ENCODE data around the gene DSC1.
"Not testable (repeated sequence)": the region's sequence is repeated elsewhere in the genome, so short reads cannot be mapped to it uniquely, and the experiment has no call there.

The DSC1 gene, protein sequence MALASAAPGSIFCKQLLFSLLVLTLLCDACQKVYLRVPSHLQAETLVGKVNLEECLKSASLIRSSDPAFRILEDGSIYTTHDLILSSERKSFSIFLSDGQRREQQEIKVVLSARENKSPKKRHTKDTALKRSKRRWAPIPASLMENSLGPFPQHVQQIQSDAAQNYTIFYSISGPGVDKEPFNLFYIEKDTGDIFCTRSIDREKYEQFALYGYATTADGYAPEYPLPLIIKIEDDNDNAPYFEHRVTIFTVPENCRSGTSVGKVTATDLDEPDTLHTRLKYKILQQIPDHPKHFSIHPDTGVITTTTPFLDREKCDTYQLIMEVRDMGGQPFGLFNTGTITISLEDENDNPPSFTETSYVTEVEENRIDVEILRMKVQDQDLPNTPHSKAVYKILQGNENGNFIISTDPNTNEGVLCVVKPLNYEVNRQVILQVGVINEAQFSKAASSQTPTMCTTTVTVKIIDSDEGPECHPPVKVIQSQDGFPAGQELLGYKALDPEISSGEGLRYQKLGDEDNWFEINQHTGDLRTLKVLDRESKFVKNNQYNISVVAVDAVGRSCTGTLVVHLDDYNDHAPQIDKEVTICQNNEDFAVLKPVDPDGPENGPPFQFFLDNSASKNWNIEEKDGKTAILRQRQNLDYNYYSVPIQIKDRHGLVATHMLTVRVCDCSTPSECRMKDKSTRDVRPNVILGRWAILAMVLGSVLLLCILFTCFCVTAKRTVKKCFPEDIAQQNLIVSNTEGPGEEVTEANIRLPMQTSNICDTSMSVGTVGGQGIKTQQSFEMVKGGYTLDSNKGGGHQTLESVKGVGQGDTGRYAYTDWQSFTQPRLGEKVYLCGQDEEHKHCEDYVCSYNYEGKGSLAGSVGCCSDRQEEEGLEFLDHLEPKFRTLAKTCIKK

DNA sequence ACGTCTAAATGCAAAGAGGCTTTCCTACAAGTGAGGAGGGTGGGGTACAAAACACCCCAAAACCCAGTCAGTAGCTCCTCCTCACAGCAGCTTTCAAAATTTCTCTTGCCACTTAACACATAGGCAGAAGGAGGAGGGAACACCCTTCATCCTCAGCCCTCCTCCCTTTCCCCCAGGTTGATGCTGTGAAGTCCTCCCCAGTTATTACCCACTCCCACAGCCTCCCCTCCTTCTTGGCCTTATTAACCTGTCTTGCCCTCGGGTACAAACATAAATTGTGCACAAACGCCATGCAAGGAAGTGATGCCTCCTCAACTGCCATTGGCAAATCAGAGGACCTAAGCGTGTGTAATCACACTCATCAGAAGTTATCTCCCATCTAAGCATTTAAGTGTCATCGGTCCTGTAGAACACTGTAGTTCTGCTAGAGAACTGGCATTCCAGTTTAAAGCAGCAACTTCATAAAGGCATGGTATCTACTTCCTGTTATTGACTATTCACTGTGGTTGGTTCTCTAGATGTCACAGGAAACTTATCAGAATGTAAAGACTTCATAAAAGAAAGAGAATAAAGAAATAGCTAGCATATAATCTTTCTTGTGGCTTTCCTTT lies at the start of gene DSC1:
Gene DSC1, minus strand, starts transcription at position 32 of the 611 bp plus-strand sequence. CDS start 262 bp downstream, outside the sequence.
- DNase-seq = no peak

DNA sequence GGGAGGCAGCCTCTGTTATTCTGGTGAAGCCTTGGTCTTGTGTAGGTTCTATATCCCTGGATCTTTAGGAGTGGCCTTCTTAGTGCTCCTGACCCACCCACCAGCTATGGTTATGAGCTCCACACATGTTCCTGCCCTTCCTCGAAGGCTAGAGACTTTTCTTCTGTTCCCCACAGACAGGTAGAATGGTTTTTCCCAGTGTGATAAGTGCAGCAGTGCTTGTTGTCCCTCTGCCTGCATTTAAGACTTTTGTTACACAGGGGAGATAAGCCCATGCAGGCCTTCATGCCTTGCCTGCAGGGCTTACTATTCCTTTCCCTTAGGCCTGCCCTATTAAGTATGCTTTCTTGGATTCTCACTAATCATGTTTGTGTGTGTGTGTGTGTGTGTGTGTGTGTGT lies 48.4 kb upstream of the DSC1 start:
- no peak for DNase-seq

DNA sequence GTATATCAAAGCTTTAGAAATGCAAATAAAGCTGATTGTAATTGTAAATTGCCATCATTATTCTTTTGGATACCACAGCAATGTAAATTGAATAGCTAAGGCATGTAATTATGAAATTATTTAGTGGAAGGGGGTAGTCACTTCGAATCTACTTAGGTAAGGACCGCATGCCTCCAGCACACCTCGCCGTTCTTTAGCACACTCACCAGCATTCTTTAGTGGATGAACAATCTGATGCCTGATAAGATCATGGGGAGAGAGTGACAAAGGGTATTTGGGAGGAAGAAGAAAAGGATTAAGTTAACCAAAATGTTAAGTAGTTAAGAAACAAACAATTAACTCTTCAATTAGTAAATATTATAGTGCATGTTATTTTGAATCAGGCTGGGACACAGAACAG lies 46.4 kb upstream of the DSC1 start:
- no peak for DNase-seq

DNA sequence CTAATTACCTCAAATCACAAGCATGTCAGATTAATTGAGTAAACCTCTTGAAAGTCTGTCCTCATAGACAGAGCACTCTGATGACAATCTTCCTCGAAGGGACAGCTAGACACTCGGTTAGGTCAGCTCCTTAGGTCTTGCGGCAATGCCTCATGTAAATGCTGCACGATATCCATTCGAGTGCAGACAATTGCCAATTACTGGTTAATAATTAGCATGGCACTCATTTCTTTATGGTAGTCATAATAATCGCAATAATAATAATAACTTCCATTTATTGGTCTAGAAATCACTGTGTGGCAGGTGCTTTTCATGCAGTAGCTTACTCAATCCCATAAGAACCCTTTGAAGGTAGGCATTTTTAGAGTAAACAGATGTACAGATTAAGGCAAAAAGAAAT lies 44.7 kb upstream of the DSC1 start:
- no peak for DNase-seq

DNA sequence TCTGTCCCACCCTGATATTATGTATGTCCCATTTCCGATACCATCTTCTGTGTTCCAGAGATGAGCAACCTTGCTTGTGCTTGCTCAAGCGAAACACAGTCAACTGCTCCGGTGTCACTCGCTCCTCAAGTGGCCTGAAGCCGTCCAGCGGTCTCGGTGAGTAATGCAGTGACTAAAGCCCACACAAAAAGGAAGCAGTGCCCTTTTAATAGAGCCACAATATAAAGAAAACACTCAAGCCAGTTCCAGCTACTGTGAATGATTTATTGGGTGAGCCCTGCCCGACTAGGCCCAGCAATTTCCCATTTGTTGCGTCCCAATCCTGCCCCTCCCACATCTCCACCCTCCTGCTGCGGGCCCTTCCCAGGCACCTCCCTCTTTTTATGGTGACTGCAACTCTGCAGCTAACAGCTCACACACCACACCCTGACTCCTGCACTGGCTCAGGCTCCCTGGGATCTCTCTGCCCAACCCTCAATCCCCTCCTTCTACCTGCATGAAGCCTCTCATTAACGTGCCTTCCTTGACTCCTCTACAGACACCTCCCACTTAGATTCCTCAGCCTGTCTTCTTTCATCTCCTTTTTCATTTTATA lies 44.2 kb upstream of the DSC1 start:
- peak; percentile 44 for DNase-seq

DNA sequence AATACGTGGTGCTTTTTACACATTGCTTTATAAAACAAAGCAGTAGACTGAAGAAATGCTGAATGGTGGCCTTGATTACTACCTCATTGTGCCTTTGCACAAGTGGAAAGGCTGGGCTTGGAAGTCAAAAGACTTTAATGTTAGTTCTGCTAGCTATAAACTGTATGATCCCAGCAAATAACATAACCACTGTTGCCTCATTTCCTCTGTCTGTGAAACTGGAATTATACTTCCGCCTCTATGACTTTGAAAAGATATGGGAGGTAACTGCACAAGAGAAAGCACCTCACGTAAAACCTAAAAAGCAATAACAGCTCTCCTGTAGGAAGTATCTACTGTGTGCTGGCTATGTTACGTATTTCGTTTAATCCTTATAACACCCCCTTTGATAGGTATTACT lies 43.4 kb upstream of the DSC1 start:
- no peak for DNase-seq

DNA sequence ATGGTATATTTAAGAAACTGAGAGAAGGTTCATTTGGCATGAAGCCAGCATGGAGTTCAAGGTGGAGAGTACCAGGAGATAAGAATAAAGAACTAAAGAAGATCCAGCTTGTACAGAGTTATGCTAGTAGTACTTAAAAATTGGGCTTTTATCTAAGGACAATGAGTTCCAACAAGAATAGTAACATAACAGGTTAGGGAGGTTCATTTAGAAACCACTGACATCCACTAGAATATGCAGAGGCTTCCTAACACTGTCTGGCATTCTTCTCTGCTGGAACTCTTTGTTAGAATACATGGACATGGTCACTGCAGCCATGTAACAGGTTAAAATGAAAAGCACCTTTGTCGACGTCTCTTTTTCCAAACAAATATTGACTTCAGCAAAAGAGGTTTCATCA lies 42.6 kb upstream of the DSC1 start:
- DNase-seq = no peak

DNA sequence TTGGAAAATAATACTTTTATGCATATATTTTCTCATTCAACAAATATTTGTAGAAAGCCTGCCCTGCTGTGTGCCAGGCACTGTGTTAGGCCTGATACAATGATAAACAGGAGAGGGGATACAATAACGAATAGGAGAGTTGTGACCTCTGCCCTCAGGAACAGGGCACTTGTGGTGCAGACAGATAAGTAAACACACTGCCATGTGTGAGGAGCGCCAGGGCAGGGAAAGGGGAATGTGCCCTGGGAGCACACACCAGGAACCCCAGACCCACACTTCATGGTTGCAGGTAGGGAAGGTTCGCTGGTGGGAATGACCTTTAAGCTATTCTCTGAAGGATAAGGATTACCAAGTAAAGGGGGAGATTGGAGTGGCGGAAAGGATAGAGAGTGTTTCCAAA lies 42.2 kb upstream of the DSC1 start:
- DNase-seq = no peak

DNA sequence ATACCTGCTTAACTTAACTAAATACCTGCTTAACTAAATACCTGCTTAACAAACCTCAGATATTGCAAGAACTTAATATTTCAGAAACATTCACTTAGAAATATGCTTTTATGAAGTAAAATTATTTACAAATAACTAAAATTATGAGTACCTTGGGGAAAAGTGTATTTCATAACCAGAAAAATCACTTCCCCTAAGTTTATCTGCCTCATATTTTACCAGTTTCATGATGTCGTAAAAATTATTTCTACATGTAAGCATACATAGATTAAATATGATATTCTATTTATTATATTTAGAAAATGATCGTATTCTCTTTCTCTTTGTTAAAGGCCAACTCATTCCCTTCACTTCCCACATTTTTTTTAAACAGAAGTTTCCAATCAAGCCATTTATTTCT lies 41.5 kb upstream of the DSC1 start:
- no peak for DNase-seq

DNA sequence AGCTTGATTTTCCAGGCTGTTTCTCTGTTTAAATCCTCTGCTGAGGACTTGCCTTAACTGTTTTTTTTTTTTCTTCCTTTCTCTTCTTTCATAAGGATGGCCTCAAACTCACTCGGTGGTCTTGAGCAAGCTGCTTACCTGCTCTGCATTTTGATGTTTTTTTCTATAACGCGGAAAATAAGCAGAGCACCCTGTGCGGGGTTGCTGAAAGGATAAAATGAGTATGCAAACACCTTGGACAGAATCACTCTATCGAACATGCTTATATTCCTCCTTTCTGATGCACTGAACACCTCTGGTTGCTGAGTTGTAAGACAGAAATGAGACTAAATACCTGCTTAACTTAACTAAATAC lies 41.1 kb upstream of the DSC1 start:
- no peak for DNase-seq

DNA sequence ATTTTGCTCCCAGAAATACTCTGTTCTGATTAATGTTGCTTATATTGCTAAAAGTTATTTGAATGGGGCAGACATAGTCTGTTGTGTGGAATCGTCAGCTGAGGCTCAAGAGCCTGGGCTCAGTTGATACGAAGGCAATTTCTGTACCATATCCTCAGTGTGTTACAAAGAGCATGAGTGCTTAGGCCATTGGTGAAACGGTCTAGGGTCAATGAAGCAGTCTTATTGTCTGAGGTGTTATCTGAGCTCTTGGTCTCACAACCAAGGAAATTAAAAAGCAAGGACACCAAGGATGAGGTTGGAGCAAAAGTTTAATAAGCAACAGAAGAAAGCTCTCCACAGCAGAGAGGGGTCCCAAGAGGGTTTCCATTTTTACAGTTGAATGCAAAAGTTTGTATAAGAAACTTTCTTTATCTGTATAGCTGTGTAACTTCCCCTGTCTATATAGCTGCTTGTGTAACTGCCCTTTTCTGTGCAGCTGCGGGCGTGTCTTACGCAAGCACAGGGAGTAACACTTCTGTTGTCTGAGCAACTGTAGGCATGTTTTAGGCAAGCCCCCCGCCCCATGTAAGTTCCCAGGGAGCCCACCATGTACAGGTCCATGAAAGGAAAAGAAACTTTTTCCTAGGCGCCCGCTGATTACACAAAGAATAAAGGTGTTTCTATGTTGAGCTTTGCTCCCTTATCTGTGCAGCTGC lies 40.6 kb upstream of the DSC1 start:
- no peak for DNase-seq

DNA sequence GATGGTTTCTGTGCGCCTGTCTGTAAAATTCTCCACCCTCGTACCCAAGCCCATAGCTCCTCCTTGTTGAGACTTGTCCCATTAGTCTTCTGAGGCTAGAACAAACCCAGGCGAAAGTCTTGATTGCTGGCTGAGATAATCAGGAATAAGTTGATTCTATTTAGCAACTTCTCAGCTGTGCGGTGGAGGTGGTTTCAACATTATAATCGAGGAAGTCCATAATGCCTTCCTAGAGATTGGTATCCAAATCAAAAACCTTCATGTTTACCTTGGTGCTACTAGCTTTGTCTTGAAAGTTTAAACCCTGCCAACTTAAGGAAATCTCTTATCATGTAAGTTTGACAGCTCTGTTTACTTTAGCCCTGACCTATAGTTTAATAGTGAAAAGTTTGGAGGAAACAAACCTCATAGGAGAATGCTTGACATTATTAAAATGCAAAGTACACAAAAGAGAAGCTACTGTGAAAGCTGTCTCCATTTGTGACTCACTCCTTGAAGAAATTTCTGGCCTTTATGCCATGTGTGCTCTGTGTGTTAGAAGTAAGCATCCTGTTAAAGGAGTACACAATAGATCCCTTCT lies 36.6 kb upstream of the DSC1 start:
- DNase-seq = no peak

DNA sequence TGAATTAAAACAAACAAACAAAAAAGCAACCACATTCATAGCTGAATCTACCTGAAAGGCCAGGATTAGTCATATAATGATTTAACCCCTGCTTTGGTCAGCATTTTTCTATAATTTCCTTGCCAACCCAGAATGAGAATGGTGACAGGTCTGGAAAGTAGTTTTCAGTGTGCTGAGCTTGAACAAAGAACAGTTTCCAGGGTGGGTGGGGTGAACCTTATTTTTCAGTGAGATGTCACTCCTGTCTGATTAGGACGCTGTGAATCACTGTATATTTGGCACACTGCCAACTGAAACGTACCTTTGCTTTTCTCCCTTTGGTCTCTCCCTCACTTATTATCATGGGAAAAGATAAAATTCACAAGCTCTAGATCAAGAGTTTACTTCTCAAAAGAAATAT lies 35.0 kb upstream of the DSC1 start:
- no peak for DNase-seq

DNA sequence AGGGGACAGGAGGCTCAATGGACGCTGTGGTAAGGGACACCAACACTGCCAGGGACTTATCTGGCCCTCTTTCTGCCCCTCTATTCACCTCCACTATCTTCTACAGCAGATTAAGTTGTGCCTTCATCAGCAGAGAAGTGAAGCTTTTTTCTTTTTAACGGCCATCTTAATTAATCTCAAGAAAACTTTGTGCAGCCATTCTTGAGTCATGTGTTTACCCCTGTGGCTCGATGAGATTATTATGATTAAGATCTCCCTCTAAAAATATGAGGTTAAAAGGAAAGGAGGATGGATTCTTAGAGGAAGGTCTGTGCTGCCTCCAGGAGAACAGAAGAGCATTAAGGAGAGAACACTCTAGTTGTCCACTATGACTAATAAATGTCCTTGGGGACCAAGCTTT lies 32.4 kb upstream of the DSC1 start:
- no peak for DNase-seq

DNA sequence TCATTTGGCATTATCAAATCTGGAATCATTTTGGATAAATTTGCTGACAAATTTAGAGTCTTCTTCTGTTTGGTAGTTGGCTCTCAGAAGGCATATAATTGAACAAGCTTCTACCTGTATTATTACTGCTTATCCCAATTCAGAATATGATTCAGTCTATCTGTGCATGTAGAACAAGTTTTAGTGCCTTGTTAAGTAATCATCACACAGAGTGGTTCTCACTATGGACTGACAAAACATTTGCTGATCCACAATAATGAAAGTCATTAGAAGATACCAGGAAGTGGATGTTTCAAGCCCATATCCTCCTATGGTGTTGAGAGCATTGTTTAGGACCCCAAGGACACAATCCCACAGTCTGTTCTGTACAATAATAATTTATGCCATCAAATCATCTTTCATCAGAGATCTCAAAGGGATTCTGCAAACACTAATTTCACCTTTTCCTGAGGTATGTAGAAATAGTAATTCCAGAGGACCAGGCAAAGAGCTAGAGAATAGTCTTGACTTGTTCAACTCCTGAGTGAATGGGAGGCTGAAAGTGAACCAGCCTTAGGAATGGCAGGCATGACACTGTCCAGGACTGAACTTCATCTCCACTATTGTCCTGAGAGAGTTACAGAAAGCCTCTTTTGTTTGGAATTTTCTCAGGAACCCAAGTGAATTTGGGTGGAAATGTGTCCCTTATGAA lies 29.6 kb upstream of the DSC1 start:
- no peak for DNase-seq

DNA sequence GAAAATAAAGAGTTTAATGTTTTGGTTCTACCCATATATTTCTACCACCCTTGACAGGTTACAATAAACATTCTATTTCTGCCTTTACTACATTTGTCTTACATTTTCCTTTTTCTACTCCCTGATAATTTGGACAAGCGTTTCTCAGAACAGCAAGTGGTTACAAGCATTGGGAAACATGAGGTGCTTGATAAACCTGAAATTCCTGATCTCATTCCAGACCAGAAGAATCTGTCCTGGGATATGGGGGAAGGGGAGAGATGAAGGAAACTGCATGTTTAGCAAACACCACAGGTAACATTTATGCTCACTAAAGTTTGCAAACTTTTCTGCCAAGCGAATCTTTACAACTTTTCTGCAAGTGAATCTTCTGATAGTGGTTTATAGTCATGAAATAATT lies 28.3 kb upstream of the DSC1 start:
- DNase-seq = no peak

DNA sequence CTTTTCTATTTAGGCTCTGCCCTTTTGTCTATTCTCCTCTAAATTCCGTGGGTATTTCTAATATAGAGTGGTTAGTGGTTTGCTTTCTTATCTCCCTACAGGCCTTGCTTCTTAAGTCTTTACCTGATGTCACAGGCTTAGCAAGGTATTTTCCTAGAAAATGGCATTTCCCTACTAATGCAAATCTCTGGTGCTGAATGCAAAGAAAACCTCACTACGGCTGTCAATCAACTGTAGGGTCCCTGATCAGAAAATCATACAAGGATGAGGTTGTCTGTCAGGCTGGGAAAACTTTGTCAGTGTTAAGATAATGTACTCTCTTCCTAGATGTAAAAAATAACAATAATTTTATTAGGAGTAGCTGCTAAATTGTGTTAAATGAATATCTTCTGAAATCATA lies 27.1 kb upstream of the DSC1 start:
- DNase-seq = no peak

DNA sequence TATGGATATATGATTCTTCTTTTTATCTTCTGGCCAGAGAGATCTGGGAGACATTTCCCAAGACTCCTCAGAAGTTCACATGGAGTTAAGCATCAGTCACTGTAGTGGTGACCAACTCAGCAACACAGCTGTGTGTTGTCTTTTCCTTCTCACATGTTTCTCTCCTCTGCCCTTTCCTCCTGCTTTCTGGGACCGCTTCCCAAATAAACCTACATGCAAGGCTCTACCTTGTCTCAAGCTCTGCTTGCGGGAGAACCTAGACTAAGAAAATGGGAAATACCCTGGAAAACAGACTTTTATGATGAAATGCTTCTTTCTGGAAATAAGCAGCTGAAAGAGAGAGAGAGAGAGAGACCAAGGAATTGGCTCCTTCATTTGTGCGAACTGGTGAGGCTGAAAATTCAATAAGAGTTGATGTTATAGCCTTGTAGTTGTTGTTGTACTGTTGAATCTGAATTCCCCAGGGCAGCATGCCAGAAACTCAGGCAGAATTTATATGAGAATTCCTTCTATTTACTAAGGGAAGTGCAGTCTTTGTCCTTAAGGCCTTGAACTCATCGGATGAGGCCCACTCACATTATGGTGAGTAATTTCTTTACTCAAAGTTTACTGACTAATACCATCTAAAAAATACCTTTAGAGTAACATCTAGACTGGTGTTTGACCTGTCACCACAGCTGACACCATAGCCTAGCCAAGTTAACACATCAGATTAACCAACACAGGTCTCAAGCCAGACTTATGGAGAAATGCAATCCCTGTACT lies 22.7 kb upstream of the DSC1 start:
- DNase-seq = no peak

DNA sequence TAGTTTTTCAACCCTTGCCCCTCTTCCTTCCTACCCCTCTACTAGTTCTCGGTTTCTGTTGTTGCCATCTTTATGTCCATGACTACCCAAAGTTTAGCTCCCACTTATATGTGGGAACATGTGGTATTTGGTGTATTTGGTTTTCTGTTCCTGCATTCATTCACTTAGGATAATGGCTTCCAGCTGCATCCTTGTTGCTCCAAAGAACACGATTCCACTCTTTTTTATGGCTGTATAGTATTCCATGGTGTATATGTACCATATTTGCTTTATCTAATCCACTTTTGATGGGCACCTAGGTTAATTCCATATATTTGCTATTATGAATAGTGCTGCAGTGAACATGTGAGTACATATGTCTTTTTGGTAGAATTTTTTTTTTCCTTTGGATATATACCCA lies 20.6 kb upstream of the DSC1 start:
- DNase-seq = no peak

DNA sequence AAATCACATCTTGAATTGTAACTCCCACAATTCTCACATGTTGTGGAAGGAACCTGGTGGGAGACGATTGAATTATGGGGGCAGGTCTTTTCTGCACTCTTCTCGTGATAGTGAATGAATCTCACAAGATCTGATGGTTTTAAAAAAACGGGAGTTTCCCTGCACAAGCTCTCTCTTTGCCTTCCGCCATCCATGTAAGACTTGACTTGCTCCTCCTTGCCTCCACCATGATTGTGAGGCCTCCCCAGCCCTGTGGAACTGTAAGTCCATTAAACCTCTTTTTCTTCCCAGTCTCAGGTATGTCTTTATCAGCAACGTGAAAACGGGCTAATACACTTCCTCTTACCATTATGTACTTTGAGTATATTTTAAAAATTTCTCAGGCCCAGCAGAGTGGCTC lies 14.7 kb upstream of the DSC1 start:
- DNase-seq = not testable (repeated sequence)

DNA sequence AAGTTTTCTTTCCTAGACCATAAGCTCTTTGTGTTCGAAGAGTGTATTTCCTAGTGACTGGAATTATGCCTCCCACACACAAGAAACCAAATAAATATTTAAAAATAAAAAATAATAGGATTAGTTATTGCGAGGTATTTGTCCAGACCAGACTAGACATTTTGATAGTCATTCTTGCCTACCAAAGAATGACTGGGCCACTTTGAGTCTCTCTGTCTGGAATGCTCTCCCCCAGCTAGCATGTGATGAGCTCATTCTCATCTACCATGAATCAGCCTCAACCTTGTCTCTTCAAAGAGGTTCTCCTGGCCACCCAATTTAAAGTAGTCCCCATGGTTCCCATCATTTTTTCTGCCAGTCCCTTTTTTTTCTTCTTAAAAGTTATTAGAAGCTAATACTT lies 13.9 kb upstream of the DSC1 start:
- DNase-seq = no peak

All from NCI-H748 treated with DMSO at 0.1 percent for 48 hours (cell line).